ENCODE measurements around the gene DAW1. TPM values are rescaled to one million over a fixed set of nuclear protein-coding genes. Genes with fewer than 3 reads are reported as not detected.

The DAW1 gene
- total RNA-seq, 2 donors from 2014 or later, result not detected

DNA sequence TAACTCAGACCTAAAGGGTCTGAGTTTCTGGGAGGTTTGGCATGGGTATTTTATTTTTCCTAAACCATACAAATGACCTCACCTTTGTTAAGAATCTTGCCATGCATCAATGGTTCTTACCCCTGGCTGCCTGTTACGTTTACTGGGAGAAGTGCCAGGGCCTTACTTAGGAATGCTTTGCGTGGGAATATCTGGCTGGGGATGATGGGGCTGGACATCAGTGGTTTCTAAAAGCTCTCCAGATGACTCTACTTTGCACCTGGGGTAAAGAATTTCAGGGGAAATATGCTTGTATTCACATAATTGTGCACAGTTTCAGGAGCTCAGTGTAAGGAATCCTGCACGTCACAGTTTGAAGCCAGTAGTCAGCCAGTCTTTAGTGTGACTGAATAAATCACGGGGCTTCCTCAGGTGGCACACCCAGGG lies 18.2 kb upstream of the DAW1 start:
- ATAC-seq, result no peak
- no peaks in the 10 kb centered on the region for H3K36me3 Mint-ChIP-seq

GRCh38 chr2:227853765-227854271 lies 17.6 kb upstream of the DAW1 start:
- peaks cover 0 to 5% of the 10 kb centered on the region in 2 donors for H3K9me3 Mint-ChIP-seq
- ATAC-seq (no peak), DNase-seq (ENCODE audit: low spot score in 2 of 2) (no peak)
- no peak overlapping the region for H3K27ac Mint-ChIP-seq
- H3K36me3 Mint-ChIP-seq, result no peaks in the 10 kb centered on the region

More for the DNA sequence above, 18.2 kb upstream of the DAW1 start:
- H3K27ac Mint-ChIP-seq, result no peak overlapping the region
- no peak for DNase-seq (ENCODE audit: low spot score in 2 of 2)
- peaks cover 0 to 5% of the 10 kb centered on the region in 2 donors for H3K9me3 Mint-ChIP-seq

- Mint-ChIP-seq H3K9me3 (peaks cover 0 to 5% of the 10 kb centered on the region in 2 donors), H3K36me3 (no peaks in the 10 kb centered on the region), H3K27ac (no peak overlapping the region)
- DNase-seq (ENCODE audit: low spot score in 2 of 2) (no peak), ATAC-seq (no peak)
These were observed 16.0 kb upstream of the DAW1 start for GRCh38 chr2:227855440-227855839.

GRCh38 chr2:227856697-227857096 lies 14.7 kb upstream of the DAW1 start:
- ATAC-seq (no peak), DNase-seq (ENCODE audit: low spot score in 2 of 2) (no peak)
- Mint-ChIP-seq H3K9me3 (no peaks in the 10 kb centered on the region), H3K27ac (no peak overlapping the region), H3K36me3 (no peaks in the 10 kb centered on the region)

DNA sequence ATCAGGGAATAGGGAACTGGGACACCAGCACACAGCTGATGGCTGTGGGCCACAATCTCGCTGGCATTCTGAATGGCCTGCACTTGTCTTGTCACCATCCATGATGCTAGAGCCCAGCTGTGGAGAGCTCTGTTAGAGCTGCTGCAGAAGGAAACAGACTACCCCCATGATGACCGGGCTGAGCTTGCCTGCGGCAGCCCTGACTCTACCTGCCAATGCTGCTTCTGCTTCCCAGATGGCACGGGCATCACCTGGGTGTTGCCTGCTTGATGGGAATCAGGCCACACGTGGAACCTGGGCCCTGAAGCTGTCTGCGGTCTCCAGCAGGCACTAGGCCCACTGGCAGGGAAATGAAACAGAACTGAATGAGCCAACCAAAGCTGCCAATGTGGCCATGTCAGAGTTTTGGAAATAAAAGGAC lies 11.2 kb upstream of the DAW1 start:
- Mint-ChIP-seq H3K36me3 (no peaks in the 10 kb centered on the region), H3K27ac (no peak overlapping the region), H3K9me3 (no peaks in the 10 kb centered on the region)
- ATAC-seq (no peak), DNase-seq (ENCODE audit: low spot score in 2 of 2) (no peak)

DNA sequence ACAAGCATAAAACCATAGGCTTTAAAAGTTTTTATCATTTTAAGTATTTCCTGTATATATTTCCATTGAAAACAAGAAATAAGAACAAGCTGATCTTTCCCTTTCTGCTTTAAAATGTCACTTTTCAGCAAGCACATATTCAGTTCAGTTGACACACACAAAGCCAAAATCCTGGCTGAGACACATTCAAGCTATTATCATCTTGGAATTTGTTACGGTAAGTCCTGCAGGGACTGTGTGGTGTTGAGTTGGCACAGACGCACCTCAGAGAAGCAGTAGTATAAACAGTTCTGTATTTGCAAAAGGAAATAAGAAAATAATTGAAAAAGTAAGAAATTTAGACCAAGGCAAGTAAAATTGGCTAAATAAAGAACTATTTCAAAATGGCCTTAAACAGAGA lies 10.4 kb upstream of the DAW1 start:
- H3K36me3 Mint-ChIP-seq, result no peaks in the 10 kb centered on the region
- no peaks in the 10 kb centered on the region for H3K9me3 Mint-ChIP-seq
- H3K27ac Mint-ChIP-seq, result no peak overlapping the region
- DNase-seq (ENCODE audit: low spot score in 2 of 2), result no peak
- ATAC-seq, result no peak

DNA sequence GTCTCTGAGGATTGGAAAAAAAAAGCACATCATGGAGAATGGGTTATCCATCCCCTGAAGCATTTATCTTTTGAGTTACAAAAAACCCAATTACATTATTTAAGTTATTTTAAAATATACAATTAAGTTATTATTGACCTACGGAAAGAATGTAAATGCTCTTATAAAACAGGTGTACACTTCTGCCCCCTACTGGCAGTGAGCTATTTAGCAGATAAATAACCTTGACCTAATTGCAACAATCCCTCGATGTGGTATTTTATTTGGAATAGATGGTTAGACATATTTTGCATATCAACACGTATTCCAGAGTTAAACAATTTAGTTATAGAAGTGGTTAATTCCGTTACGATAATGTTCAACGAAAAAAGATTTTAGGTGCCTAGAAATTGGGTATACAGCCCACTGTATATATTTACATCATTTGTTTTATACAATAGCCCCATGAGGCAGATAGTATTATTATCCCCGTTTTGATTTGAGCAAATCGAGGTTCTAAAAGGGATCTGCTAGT lies 9.1 kb upstream of the DAW1 start:
- Mint-ChIP-seq H3K36me3 (no peaks in the 10 kb centered on the region), H3K9me3 (no peaks in the 10 kb centered on the region)
- peak in 1 of 2 donors; percentile 33 for DNase-seq (ENCODE audit: low spot score in 2 of 2)

DNA sequence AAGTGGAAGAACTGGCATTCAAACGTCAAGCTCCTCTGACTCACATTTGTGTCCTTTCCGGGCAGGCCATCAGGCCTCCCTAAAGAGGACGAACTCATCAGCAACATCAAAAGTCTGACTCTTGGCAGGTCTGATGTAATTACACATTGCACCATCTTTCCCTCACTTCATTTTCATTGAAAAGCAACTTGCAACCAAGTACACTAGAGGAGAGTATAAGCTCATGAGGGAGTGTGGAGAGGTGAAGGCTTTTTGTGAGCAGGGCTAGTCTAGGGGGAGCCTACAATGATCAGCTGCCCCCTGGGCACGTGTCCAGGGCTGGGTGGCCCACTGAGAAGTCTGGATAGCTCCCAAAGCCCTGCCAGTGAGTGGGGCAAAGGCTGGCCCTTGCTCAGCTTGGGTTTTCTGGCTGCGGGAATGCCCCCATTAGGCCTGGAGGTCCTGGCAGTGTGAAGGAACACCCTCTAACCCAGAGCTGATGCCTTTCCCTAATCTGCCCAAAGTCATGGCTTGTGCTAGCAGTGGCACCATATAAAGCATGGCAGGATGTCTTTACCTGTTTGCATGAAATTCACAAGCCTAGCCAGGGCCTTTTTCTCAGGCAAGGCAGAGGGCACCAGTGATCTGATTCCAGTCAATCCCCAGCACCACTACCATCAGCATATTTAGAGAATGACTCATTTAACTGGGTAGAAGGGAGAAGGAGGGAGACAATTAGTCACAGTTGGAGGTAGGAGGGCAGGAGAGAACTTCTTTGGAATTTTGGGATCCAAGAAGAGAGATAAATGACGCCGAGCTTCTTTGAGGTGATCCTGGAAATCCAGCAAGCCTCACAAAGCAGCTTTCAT lies 8.5 kb upstream of the DAW1 start:
- no peak for ATAC-seq
- Mint-ChIP-seq H3K36me3 (no peaks in the 10 kb centered on the region), H3K27ac (no peak overlapping the region), H3K9me3 (no peaks in the 10 kb centered on the region)
- no peak for DNase-seq (ENCODE audit: low spot score in 2 of 2)

More for the DNA sequence above, 9.1 kb upstream of the DAW1 start:
- H3K27ac Mint-ChIP-seq, result no peak overlapping the region
- no peak for ATAC-seq

GRCh38 chr2:227864161-227864756 lies 7.2 kb upstream of the DAW1 start:
- DNase-seq (ENCODE audit: low spot score in 2 of 2) (no peak), ATAC-seq (no peak)
- Mint-ChIP-seq H3K27ac (no peak overlapping the region), H3K9me3 (no peaks in the 10 kb centered on the region), H3K36me3 (no peaks in the 10 kb centered on the region)

DNA sequence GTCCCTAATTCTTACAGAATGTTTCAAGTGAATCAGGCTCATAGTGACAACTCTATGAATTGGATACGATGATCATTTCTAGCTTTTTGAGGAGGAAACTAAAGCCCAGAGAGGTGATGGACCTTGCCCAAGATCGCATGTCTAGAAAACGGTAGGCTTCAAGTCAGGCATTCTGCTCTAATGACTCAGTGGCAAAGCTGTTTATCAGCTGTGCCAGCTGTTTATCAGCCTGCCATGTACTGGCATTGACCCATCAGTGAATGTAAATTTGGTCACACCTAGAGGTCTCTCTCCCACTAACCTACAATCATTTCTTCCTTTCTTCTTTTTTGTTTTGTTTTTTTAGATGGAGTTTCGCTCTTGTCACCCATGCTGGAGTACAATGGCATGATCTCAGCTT lies 6.1 kb upstream of the DAW1 start:
- no peak for DNase-seq (ENCODE audit: low spot score in 2 of 2)
- no peaks in the 10 kb centered on the region for H3K36me3 Mint-ChIP-seq
- no peak for ATAC-seq
- H3K27ac Mint-ChIP-seq, result no peak overlapping the region
- H3K9me3 Mint-ChIP-seq, result no peaks in the 10 kb centered on the region

DNA sequence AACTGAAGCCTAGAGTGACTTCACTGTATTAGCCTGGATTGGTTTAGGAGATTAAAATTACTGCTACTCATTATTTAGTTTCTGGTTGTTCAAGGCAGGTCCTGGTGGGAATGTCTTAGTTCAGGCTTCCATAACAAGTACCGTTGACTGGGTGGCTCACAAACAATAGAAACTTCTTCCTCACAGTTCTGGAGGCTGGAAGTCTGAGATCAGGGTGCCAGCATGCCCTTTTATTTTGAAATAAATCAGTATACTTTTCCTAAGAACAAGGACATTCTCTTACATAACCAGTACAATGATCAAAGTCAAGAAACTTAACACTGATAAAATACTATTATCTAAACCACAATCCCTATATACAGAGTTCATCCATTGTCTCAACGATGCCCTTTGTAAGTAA lies 4.0 kb upstream of the DAW1 start:
- DNase-seq (ENCODE audit: low spot score in 2 of 2) (no peak), ATAC-seq (no peak)
- H3K27ac Mint-ChIP-seq, result no peak overlapping the region
- no peaks in the 10 kb centered on the region for H3K36me3 Mint-ChIP-seq
- H3K9me3 Mint-ChIP-seq, result no peaks in the 10 kb centered on the region

GRCh38 chr2:227870710-227871374 lies 589 bp upstream of the DAW1 start:
- H3K27ac Mint-ChIP-seq, result no peak overlapping the region
- peaks cover 0 to 4% of the 10 kb centered on the region in 2 donors for H3K9me3 Mint-ChIP-seq
- no peaks in the 10 kb centered on the region for H3K36me3 Mint-ChIP-seq
- DNase-seq (ENCODE audit: low spot score in 2 of 2) (no peak), ATAC-seq (peak in 1 of 2 donors; percentile 23)

GRCh38 chr2:227872676-227873075 lies 1.2 kb downstream of the DAW1 start:
- Mint-ChIP-seq H3K36me3 (no peaks in the 10 kb centered on the region), H3K27ac (no peak overlapping the region), H3K9me3 (peaks cover 0 to 4% of the 10 kb centered on the region in 2 donors)
- DNase-seq (ENCODE audit: low spot score in 2 of 2) (no peak), ATAC-seq (no peak)

DNA sequence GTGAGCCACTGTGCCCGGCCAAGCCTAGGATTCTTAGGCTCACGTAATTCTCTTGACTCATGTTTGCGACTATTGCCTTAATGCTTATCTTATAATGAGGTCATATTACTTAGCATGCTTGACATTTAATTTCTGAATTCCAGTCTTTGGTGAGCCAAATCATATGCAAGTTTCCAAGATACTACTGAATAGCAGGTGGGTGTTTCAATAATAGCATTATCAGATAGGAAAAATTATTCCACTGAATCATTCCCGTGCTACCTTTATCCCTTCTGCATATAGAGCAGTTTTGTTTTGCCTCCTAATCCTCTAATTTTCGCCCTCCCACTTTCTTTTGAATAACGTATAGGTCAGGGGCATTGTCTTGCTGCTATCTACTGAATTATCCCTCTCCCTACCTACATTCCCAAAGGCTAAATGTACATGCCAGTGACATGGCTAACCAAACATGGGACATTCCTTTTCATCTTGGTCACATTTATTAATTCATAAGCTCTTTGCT lies 4.9 kb downstream of the DAW1 start:
- Mint-ChIP-seq H3K27ac (no peak overlapping the region), H3K9me3 (peaks cover 0 to 4% of the 10 kb centered on the region in 2 donors), H3K36me3 (no peaks in the 10 kb centered on the region)
- DNase-seq (ENCODE audit: low spot score in 2 of 2) (no peak), ATAC-seq (no peak)

GRCh38 chr2:227877421-227878310 lies 6.2 kb downstream of the DAW1 start:
- ATAC-seq (no peak), DNase-seq (ENCODE audit: low spot score in 2 of 2) (no peak)
- Mint-ChIP-seq H3K9me3 (peaks cover 0 to 4% of the 10 kb centered on the region in 2 donors), H3K27ac (no peak overlapping the region), H3K36me3 (no peaks in the 10 kb centered on the region)

- no peaks in the 10 kb centered on the region for H3K36me3 Mint-ChIP-seq
- no peak for DNase-seq (ENCODE audit: low spot score in 2 of 2)
- no peaks in the 10 kb centered on the region for H3K9me3 Mint-ChIP-seq
- no peak overlapping the region for H3K27ac Mint-ChIP-seq
- ATAC-seq, result no peak
These were observed 9.0 kb downstream of the DAW1 start for GRCh38 chr2:227880460-227880859.
